ENCODE data around the gene SLC6A11.

The SLC6A11 gene

DNA sequence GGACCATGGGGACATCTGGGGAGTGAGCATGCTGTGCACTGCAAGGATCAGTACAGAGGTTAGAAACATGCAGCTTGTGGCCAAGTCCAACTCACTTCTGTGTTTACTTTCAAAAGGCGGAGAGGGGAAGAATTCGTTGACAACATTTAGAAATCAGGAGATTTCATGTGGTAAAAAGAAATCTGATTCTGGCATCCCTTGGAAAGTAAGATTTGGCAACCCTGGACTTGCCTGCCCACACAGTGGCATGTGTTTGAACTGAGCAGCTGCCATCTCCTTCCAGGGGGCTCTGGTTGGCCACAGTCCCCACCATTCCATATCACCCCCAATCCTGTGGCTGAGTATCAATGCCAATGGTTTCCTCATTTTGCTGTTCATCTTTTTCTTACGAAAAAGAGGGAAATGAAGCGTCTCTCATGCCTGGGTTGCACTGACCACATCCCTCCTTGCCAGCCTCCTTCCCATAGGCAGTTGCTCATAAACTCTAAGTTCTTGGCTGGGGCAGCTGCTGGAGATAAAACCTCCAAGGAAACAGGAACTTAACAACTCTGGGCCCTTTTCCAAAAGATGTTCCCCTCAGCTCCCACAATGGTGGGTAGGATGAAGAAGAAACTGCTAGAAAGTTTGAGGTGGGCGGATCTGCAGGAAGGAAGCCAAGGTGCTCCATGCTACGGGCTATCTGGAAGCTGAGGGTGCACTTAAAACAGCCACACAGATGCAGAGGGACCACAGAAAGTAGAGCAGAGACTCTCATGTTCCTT lies 29.2 kb downstream of the SLC6A11 start:
- DNase-seq = peak; percentile 32

DNA sequence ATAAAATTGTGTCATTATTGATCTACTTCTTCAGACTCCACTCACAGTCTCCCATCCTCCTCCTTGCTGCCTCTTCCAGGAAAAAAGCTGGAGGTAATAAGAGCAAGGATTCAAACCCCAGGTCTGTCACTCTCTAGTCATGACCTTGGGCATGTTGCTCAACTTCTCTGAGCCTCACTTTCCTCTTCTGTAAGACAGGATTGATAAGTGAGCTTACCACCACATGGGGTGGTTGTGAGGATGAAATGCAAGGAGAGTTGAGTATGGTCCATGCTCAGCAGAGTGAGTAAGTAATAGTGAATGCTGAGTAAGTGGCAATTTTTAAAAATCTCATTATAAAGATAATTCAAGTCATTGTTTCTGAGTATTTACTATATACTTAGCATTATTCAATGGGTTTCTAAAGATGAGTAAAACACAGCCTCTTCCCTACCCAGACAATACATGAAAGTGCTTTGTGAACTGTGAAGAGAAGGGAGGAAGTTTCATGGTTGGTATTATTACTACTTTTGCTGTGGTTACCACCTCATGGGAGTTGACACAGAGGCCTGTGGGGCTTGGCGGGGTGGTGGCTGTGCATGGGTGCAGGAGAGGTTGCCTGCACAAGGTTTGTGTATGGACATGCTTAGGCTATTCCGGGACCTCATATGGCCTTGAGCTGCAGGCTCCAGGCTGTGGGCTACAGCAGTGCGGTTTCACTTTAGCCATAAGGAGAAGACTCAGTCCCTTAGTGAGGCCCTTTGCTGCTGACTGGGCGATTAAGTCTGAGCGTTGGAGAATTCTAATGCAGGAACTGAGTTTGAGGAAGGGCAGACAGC lies 30.0 kb downstream of the SLC6A11 start:
- peak; percentile 19 for DNase-seq

DNA sequence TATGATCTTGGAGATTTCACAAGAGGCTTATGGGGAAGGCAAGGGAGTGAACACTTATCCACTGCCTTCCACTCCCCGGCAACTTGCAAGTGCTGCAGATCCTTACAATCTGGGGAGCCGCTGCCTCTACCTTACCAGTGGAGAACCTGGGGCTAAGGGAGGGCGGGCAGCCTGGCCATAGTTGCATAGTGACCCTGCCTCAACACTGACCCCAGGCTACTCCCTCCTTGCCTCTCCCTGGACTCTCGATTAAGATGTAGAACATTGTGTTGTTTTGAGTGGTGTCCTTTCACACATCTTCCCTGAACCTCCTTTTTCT lies 30.6 kb downstream of the SLC6A11 start:
- no peak for DNase-seq

DNA sequence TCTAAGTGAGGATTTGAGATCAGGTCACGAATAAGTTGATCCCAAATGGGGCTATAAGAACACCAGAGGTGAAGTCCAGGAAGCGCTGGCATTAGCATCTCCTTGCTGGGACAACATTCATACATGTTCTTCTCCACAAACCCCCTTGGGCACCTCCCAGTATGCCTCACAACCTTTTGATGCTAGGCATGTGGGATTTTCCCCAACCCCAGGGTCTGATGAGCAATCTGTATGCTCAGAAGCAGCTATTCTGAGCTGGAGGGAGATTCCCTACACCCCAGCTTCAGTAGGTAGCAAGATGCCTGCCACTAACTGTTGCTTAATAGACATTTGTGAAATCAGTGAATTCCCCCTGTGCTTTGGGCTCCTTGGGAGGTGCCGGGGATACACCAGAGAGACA lies 32.2 kb downstream of the SLC6A11 start:
- DNase-seq = no peak

DNA sequence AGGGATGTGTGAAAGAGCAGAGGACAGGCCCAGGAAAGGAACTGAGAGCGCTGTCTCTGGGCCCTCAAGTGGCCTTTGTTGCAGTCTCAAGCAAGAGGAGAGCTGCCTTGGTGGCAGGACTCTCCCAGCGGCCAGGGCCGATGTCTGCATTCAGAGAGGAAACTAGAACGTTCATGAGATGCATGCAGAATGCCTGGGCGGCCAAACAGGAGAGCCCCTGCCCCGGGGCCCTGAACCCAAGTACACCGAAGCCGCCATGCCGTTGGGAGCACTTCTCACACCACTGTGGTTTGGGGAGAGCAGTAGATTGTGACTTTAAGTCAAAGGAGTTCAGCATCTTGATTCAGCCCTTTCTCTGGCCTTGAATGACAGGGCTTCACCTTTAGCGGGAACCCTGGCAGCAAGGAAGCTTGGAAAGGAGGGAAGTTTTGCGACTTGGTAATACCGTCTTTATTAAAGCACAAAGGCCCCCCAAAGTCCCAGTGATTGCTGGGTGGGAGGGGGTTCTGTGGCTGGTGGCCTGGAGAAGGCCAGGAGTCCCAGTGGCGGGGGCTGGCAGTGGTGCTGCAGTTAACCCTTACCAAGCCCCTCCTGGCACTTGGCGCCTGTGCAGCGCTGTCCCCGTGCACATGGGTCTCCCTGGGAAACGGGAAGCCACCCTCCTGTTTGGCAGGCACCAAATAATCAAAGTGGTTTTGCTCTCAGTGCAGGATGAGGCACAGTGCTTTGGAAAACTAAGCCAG lies 36.2 kb downstream of the SLC6A11 start:
- DNase-seq = no peak

DNA sequence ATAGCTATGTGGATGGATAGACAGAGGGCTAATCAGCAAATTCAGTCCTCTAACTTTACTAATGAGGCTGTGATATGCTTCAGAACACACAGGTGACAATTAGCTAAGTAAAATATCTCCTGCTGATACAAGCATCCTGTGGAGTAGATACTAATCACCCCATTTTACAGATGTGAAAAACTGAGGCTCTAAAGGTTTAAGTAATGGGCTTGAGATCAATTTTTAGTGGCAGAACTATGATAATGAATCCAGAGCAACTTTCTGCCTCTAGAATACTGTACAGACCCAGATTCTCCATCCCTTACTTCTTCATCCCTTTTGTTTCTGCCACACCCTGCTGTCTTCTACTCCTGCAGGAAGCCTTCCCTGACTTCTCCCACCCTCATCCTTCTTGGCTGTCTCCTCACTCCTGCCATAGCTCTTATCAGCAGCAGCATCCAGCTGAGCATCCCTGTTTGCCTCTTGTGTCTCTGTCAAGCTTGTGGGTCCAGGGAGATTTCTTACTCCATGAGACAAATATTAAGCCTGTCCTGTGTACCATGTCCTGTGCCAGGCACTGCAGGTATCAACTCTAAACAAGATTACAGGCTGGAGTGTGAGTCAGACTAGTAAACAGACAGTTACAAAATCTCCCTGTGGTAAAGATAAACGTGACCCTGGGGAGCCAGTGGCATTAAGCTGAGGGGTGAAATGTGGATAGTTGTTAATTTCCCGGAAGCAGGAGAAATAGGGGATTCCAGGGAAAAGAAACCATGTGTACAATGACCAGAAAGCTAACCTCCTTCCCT lies 39.2 kb downstream of the SLC6A11 start:
- DNase-seq = no peak

DNA sequence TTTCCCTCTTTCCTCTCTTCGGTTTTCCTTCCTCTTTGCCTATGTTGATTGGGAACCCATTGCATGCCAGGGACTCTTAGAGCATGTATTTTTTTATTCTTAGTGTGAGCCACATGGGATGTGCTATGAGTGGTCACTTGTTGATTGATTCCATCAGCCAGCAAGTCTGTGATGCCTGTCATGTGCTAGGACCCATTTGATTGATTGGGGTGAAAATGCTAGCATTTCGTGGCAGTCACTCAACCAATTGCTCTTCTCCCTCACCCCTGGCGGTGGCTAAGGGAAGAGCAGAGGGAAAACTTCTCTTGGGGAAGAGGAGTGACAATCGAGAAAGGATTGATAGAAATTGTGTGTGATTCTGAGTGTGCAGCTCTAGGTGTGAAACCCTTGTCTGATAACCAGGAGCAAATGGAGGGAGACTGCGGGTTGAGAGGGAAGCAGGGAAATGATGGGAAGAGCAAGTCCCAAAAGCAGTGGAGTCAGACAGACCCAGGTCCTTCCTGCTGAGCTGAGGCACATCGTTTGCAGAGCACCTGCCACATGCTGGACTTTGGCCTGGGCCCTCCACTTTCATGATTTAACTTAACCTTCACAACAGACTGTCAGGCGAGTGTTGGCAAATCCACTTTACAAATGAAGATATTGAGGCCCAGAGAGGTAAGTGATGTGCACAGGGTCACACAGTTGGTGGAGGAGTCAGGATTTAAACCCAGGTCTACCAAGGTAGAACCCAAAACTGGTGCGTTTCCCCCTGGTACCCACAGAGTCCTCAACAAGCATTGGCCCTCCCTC lies 40.0 kb downstream of the SLC6A11 start:
- DNase-seq = peak; percentile 7

DNA sequence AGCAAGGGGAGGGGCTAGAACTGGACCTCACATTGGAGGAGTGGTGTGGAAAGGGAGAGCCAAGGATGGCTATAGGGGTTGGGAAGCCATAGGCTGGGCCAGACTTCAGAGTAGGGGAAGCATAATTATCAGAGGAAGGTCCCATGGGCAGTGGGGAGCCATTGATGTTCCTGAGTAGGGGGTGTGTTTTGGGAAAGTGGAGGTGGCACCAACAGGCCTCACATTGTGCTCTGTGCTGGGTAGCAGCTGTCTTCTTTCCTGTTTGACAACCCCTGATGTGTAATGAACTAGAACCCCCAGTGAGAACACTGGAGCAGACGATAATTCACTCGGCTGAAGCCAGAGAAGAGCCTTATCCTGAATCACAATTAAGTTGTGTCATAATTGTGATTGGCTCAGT lies 41.2 kb downstream of the SLC6A11 start:
- DNase-seq = no peak

DNA sequence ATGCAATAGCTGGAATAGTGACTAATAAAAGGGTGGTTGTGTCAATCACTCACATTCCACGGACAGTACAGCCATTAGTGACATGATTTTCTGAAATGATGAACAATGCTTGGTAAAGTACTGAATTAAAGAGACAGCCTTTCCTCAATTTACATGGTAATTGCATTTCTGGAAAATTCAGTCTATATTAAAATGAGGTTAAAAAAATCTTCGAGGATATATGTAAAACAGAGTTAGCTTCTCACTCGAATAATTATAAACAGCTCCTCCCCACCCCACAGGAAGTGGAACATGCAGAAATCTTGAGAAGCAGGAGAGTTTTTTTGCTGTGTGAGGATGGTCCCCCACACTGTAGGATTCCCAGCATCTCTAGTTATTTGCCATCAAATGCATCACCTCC lies 42.1 kb downstream of the SLC6A11 start:
- DNase-seq = no peak

DNA sequence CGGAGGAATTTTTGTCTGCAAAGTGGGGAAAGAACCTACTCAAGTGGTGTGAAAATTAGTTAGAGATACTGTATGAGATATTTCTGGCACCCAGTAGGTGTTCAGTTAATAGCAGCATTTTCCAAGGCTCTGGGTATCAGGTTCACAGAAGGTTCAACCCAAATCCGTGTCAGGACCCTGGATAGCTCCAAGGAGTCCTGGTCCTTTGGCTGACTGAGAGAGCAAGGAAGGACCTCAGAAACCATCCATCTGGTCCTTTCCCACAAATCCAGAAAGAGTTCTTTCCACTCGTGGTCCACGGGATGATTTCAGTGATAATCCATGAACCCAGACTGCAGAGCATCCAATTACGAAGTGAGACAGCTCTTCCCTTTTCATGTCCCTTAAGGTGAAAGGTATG lies 51.4 kb downstream of the SLC6A11 start:
- DNase-seq = peak; percentile 30

DNA sequence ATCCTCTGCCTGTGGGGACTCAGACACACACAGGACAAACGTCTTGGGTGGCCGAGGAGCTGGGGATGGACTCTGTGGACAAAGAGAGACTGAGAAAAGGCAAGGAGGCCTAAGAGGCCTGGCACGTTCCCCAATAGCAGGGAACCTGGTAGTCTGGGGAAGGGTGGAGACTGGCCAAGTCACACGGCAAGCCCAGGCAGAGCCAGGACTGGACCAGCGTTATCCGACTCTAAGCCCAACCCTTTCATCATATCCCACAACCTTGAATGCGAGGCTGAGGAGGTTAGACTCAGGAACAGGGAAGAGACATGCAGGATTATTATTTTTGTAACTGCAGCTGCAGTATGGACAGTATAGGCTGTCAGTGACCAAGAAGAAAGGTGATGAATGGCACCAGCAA lies 53.4 kb downstream of the SLC6A11 start:
- DNase-seq = no peak

DNA sequence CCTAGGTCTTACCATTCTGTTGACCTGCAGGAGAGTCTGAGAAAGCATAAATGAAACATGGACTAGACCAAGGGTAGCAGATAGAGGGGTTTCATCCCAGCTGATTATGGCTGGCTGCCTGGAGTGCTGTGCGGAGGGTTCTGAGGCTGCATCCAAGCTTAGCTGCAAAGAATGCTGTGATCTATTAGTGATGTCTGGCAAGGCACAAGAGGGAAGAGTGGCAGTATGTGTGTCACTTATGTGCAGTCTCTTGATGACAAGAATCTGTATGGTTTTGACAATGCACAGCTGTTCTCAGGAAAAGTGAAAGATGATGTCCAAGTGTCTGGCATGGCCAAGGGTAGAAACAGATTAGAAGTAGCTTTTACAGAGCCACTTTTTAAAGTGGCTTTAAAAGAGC lies 54.3 kb downstream of the SLC6A11 start:
- no peak for DNase-seq

DNA sequence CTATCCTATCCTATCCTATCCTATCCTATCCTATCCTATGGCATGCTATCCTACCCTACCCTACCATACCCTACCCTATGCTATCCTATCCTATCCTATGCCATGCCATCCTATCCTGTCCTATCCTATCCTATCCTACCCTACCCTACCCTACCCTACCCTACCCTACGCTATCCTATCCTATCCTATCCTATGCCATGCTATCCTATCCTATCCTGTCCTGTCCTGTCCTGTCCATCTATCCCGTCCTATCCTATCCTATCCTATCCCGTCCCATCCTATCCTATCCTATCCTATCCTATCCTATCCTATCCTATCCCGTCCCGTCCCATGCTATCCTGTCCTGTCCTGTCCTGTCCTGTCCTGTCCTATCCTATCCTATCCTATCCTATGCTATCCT lies 57.4 kb downstream of the SLC6A11 start:
- no peak for DNase-seq

DNA sequence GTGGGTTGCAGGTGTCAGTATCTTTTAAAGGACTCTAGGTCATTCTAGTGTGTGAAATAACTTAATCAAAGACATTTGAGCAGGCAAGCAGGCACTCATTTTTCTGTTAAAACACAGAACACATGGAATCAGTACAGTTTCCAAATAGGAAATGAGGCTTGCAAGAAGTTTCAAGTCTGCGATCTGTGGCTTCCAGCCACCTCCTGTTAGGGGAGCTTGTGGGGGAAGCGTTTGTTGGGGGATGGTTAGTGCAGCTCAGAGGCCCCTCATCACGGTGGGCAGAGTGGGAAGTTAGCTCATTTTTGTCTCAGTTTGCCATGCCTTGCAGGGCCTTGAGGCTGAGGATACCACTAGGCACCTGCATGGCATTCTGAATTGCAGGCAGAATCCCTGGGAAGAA lies 59.9 kb downstream of the SLC6A11 start:
- DNase-seq = no peak

DNA sequence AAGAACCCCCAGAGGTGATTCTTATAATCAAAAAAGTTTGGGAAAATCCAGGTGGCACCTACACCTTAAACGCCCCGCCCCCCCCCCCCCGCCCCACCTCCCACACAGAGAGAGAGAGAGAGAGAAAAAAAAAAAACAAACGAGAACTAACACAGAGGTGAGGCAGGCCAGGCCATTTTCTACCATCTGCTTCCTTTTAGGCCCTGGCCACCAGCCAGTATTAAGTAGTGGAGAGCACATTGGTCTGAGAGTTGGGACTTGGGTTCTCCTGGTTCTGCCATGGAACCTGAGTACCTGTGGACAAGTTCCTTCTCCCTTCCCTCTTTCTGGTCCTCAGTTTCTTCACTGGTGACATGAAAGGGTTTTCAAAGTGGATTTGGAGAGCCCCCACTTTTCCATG lies 60.6 kb downstream of the SLC6A11 start:
- DNase-seq = no peak

DNA sequence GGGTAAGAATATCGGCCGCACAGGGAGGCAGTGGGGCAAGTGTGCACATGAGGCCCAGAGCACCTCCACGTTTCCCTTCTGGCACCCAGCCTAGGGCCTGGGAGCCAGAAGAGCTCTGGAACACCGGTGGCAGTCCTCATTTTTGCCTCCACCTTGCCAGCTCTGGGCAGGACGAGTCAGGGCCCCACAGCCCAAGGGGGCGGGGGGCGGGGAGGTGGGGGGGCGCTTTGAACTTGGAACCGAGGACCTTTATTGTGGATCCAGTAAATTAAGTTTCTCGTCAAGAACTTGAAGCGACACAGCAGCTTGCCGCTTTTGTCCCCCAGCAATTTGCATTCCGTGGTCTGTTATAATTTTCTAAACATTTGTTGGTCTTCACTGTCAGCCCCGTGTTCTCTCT lies 66.8 kb downstream of the SLC6A11 start:
- DNase-seq = no peak

DNA sequence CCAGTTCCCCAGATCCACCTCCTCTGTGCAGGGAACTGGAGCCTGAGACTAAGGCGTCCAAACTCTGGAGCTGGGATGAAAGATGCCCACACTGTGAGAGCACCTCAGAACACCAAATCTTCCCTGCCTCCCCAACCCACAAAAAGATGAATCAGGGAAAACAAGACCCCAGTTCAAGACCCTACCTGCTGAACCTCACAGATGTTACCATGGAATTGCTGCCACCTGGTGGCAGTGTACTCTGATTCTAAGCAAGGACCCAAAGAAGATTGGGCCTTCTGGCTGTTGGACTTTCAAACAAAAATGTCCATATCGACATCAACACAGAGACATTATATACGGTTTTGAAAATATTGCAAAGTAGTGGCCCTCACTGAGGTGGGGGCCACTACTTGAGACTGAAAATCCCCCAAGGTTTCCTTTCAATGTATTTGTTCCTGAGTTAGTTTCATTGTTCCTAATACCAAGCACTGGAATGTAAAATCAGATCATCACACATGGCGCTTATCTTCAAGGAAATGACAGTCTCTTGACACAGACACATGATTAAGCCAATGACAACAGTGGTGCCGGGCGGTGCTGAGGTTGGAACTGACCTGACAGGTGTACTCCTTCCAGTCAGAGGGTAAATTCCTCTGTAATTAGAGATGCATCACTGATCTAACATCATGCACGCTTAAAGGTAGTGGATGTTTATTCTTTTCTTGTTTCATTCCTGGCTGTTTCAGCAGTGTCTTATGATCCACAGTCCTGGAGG lies 67.6 kb downstream of the SLC6A11 start:
- peak; percentile 15 for DNase-seq

DNA sequence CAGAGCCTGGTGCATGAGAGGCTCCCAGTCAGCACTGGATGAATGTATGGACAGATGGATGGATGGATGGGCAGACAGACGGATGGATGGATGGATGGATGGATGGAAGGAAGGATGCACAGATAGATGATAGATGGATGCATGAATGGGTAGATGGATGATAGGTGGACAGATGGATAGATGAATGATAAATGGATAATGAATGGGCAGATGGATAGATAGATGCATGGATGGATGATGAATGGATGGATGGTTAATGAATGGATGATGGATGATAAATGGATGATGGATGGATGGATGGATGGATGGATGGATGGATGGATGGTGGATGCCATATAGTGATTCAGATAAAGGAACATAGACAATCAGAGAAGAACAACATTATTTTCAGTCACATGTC lies 71.0 kb downstream of the SLC6A11 start:
- DNase-seq = no peak

DNA sequence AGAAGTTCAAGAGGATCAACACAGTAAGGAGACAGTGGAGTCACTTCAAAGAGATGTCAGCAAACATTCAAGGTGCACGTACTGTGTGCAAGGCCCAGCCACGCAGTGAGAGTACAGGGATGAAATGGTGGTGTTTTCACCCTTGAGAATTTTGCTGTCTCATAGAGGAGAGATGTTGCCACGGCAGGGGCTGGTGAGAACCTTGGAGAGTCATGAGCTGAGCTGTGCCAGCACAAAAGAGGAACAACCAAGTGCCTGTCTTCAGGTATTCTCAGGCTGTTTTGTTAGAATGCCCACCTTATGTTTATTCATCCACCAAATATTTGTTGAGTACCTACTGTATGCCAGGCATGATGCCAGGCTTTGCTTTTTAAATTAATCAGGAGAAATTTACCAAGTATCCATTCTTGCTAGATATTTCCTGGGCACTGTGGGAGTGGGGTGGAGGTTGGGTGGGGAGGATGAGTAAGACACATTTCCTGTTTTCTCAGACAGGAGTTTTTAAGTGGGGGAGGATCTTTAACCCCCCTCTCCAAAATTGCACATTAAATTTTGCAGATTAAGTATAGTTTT lies 72.6 kb downstream of the SLC6A11 start:
- DNase-seq = no peak

DNA sequence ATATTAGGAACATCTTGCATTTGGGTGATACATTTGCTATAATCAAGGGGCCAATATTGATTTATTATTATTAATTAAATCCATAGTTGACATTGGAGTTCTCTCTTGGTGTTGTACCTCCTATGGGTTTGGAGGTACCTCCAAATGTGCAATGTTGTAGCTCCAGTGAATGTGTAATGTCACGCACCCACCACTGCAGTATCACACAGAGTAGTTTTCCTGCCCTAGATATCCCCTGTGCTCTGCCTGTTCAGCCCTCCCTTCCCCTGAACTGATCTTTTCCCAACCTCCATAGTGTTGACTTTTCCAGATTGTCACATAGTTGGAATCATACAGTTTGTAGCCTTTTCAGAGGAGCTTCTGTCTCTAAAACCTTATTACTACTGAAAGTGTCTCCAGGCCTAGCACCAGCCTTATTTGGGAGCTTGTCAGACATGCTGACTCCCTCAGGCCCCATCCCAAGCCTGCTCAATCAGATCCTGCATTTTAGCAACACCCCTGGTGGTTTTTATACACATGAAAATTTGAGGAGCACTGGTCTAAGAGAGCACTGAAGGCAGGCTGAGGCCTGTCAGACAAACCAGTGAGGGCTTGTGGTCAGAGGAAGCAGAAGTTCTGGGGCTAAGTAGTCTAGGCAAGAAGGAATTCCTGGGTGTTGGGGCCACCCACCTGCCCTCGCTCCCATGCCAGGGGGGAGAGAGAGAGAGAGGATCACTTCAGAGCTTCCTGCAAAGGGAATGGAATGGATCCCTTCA lies 73.4 kb downstream of the SLC6A11 start:
- DNase-seq = no peak
